Measurements from ENCODE around the gene MAP4K3.

The MAP4K3 gene

GRCh38 chr2:39202639-39203369 is 234.3 kb downstream of the MAP4K3 start:
- DNase-seq = no peak
- no peak for TF ChIP-seq GATA1 (IDR thresholded peaks at IDR 0.05; ENCODE audit: low read depth, low read length)
- no peak for TF ChIP-seq POLR2A (IDR thresholded peaks at IDR 0.05; ENCODE audit: low read length)

Measured in erythroblast (primary cell).